ENCODE results near the gene ZNF775. TPM values are rescaled to one million over a fixed set of nuclear protein-coding genes. Genes with fewer than 3 reads are reported as not detected.

ZNF775 gene
- total and polyA plus RNA-seq, 2 of the 13 experiments (the other 11 are each of a cell fraction or from before 2014, with no cell fraction given), result 3.1 to 3.2 TPM

DNA sequence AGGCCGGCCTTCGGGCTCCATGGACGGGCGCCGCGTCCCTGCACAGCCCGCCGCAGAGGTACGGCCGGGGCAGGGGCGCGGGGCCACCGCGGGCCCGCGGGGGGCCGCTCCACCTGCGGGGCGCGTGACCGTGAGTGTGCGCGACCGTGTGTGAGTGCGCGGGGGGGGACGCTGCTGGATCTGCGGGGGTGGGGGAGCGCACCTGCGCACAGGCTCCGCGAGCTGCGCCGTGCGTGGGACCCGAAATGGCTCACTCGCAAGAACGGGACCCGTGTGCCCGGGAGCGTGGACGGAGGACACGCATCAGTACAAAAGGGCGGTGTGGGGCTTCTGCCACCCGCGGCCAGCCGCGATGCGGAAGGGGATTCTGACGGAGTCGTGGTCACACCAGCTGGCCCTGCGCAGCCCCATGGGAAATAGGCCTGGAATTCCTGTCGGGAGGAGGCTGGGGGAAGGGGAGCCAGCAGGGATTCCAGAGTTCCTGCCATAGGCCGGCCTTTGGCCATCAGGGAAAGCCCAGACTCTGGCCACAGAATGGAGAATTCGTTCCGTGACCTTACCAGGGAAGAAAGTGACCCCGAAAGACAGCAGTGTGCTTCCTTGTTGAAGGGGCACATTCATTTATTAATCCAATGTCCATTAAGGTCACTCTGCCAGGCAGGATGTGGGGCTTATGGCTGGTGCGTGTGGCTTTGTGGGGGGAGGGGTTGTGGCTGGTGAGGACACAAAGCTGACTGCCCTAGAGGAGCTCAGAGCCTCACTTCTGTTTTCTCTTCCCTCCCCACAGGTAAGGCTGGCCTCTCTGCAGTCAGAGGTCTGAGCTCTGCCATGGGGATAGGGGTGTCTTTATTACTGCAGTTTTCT lies 10.0 kb upstream of the ZNF775 start (continued):
- no peak for TF ChIP-seq SRSF9 (IDR thresholded peaks at IDR 0.05; ENCODE audit: borderline replicate concordance, insufficient read depth, low read depth, low read length, poor library complexity, severe bottlenecking)
- TF ChIP-seq, protein P1, sequence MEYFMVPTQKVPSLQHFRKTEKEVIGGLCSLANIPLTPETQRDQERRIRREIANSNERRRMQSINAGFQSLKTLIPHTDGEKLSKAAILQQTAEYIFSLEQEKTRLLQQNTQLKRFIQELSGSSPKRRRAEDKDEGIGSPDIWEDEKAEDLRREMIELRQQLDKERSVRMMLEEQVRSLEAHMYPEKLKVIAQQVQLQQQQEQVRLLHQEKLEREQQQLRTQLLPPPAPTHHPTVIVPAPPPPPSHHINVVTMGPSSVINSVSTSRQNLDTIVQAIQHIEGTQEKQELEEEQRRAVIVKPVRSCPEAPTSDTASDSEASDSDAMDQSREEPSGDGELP (IDR thresholded peaks at IDR 0.05; ENCODE audit: borderline replicate concordance, low read depth), result peak; percentile 95
- TF ChIP-seq RORA (CRISPR knock-in tag; IDR thresholded peaks at IDR 0.05), result no peak
- TF ChIP-seq ZKSCAN8 (CRISPR knock-in tag; IDR thresholded peaks at IDR 0.05; ENCODE audit: borderline replicate concordance), result no peak
- no peak for TF ChIP-seq ZBTB42 (CRISPR knock-in tag; IDR thresholded peaks at IDR 0.05)
- TF ChIP-seq, protein P2, sequence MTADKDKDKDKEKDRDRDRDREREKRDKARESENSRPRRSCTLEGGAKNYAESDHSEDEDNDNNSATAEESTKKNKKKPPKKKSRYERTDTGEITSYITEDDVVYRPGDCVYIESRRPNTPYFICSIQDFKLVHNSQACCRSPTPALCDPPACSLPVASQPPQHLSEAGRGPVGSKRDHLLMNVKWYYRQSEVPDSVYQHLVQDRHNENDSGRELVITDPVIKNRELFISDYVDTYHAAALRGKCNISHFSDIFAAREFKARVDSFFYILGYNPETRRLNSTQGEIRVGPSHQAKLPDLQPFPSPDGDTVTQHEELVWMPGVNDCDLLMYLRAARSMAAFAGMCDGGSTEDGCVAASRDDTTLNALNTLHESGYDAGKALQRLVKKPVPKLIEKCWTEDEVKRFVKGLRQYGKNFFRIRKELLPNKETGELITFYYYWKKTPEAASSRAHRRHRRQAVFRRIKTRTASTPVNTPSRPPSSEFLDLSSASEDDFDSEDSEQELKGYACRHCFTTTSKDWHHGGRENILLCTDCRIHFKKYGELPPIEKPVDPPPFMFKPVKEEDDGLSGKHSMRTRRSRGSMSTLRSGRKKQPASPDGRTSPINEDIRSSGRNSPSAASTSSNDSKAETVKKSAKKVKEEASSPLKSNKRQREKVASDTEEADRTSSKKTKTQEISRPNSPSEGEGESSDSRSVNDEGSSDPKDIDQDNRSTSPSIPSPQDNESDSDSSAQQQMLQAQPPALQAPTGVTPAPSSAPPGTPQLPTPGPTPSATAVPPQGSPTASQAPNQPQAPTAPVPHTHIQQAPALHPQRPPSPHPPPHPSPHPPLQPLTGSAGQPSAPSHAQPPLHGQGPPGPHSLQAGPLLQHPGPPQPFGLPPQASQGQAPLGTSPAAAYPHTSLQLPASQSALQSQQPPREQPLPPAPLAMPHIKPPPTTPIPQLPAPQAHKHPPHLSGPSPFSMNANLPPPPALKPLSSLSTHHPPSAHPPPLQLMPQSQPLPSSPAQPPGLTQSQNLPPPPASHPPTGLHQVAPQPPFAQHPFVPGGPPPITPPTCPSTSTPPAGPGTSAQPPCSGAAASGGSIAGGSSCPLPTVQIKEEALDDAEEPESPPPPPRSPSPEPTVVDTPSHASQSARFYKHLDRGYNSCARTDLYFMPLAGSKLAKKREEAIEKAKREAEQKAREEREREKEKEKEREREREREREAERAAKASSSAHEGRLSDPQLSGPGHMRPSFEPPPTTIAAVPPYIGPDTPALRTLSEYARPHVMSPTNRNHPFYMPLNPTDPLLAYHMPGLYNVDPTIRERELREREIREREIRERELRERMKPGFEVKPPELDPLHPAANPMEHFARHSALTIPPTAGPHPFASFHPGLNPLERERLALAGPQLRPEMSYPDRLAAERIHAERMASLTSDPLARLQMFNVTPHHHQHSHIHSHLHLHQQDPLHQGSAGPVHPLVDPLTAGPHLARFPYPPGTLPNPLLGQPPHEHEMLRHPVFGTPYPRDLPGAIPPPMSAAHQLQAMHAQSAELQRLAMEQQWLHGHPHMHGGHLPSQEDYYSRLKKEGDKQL (CRISPR knock-in tag; IDR thresholded peaks at IDR 0.05; ENCODE audit: low read depth), result no peak
- TF ChIP-seq, protein P3, sequence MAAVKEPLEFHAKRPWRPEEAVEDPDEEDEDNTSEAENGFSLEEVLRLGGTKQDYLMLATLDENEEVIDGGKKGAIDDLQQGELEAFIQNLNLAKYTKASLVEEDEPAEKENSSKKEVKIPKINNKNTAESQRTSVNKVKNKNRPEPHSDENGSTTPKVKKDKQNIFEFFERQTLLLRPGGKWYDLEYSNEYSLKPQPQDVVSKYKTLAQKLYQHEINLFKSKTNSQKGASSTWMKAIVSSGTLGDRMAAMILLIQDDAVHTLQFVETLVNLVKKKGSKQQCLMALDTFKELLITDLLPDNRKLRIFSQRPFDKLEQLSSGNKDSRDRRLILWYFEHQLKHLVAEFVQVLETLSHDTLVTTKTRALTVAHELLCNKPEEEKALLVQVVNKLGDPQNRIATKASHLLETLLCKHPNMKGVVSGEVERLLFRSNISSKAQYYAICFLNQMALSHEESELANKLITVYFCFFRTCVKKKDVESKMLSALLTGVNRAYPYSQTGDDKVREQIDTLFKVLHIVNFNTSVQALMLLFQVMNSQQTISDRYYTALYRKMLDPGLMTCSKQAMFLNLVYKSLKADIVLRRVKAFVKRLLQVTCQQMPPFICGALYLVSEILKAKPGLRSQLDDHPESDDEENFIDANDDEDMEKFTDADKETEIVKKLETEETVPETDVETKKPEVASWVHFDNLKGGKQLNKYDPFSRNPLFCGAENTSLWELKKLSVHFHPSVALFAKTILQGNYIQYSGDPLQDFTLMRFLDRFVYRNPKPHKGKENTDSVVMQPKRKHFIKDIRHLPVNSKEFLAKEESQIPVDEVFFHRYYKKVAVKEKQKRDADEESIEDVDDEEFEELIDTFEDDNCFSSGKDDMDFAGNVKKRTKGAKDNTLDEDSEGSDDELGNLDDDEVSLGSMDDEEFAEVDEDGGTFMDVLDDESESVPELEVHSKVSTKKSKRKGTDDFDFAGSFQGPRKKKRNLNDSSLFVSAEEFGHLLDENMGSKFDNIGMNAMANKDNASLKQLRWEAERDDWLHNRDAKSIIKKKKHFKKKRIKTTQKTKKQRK (IDR thresholded peaks at IDR 0.05; ENCODE audit: low read length), result no peak
- TF ChIP-seq, protein P4, sequence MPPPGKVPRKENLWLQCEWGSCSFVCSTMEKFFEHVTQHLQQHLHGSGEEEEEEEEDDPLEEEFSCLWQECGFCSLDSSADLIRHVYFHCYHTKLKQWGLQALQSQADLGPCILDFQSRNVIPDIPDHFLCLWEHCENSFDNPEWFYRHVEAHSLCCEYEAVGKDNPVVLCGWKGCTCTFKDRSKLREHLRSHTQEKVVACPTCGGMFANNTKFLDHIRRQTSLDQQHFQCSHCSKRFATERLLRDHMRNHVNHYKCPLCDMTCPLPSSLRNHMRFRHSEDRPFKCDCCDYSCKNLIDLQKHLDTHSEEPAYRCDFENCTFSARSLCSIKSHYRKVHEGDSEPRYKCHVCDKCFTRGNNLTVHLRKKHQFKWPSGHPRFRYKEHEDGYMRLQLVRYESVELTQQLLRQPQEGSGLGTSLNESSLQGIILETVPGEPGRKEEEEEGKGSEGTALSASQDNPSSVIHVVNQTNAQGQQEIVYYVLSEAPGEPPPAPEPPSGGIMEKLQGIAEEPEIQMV (CRISPR knock-in tag; IDR thresholded peaks at IDR 0.05; ENCODE audit: low read depth), result no peak
- TF ChIP-seq, protein P5, sequence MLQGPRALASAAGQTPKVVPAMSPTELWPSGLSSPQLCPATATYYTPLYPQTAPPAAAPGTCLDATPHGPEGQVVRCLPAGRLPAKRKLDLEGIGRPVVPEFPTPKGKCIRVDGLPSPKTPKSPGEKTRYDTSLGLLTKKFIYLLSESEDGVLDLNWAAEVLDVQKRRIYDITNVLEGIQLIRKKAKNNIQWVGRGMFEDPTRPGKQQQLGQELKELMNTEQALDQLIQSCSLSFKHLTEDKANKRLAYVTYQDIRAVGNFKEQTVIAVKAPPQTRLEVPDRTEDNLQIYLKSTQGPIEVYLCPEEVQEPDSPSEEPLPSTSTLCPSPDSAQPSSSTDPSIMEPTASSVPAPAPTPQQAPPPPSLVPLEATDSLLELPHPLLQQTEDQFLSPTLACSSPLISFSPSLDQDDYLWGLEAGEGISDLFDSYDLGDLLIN (CRISPR knock-in tag; IDR thresholded peaks at IDR 0.05; ENCODE audit: borderline replicate concordance), result no peak
- 0 out of 2 replicates have a peak, but pooled peaks have one; percentile 22 for TF ChIP-seq ZC3H13 (CRISPR knock-in tag; IDR thresholded peaks at IDR 0.05)
- TF ChIP-seq BHLHE40 (IDR thresholded peaks at IDR 0.05; ENCODE audit: low read length), result 0 out of 2 replicates have a peak, but pooled peaks have one; percentile 8
- TF ChIP-seq WIZ (CRISPR knock-in tag; IDR thresholded peaks at IDR 0.05), result peak; percentile 44; the same call in 1 of the 2 replicates
- no peak; the same call in 1 of the 2 replicates for TF ChIP-seq TBX2 (CRISPR knock-in tag; IDR thresholded peaks at IDR 0.05; ENCODE audit: borderline replicate concordance)
- TF ChIP-seq TCF7 (IDR thresholded peaks at IDR 0.05; ENCODE audit: low read depth), result no peak
